ENCODE data around the gene ACP3.

Gene ACP3

GRCh38 chr3:132346841-132347736 is 29.9 kb downstream of the ACP3 start:
- TF ChIP-seq CTCF (IDR thresholded peaks at IDR 0.05; ENCODE audit: low read length, missing control alignments), result no peak
- DNase-seq (ENCODE audit: low read depth), result peak; percentile 90

GRCh38 chr3:132347811-132348210 is 30.6 kb downstream of the ACP3 start:
- DNase-seq (ENCODE audit: low read depth), result no peak
- no peak for TF ChIP-seq CTCF (IDR thresholded peaks at IDR 0.05; ENCODE audit: low read length, missing control alignments)
- no peak overlapping the region for H3K4me3 ChIP-seq (replicated peaks; ENCODE audit: low read depth, low read length)

More at GRCh38 chr3:132346841-132347736, 29.9 kb downstream of the ACP3 start:
- H3K4me3 ChIP-seq (replicated peaks; ENCODE audit: low read depth, low read length), result no peak overlapping the region

GRCh38 chr3:132348531-132348930 is 31.3 kb downstream of the ACP3 start:
- DNase-seq (ENCODE audit: low read depth), result no peak
- no peak overlapping the region for H3K4me3 ChIP-seq (replicated peaks; ENCODE audit: low read depth, low read length)
- no peak for TF ChIP-seq CTCF (IDR thresholded peaks at IDR 0.05; ENCODE audit: low read length, missing control alignments)

GRCh38 chr3:132350814-132351213 is 33.6 kb downstream of the ACP3 start:
- no peak overlapping the region for H3K4me3 ChIP-seq (replicated peaks; ENCODE audit: low read depth, low read length)
- no peak for DNase-seq (ENCODE audit: low read depth)
- no peak for TF ChIP-seq CTCF (IDR thresholded peaks at IDR 0.05; ENCODE audit: low read length, missing control alignments)

- TF ChIP-seq CTCF (IDR thresholded peaks at IDR 0.05; ENCODE audit: low read length, missing control alignments), result no peak
- DNase-seq (ENCODE audit: low read depth), result no peak
- no peak overlapping the region for H3K4me3 ChIP-seq (replicated peaks; ENCODE audit: low read depth, low read length)
These were observed 34.1 kb downstream of the ACP3 start for GRCh38 chr3:132351222-132351806.

- no peak overlapping the region for H3K4me3 ChIP-seq (replicated peaks; ENCODE audit: low read depth, low read length)
- peak; percentile 97 for TF ChIP-seq CTCF (IDR thresholded peaks at IDR 0.05; ENCODE audit: low read length, missing control alignments)
- DNase-seq (ENCODE audit: low read depth), result peak; percentile 84
These were observed 35.4 kb downstream of the ACP3 start for GRCh38 chr3:132352556-132353143.

All from fibroblast of pulmonary artery (primary cell).